Left renal pelvis (tissue), 4 donors: ENCODE data around the gene EBF3. TPM values are rescaled to one million over a fixed set of nuclear protein-coding genes. Genes with fewer than 3 reads are reported as not detected.

Experiments
- DNase-seq, 4 donors: peaks; one replicate each; pipeline ENCODE4 v3.0.0-alpha.2; 2013; ENCODE audit warnings: low read depth in 4 of 4, low spot score in 3 of 4
- polyA plus RNA-seq, 4 donors: library from polyadenylated mRNA; unstranded; fragments of 120-200 nt; gene quantifications; one replicate each; pipeline ENCODE4 v1.2.1, GENCODE V29; 2013; ENCODE audit not compliant: insufficient read length in 4 of 4

The EBF3 gene
- polyA plus RNA-seq, 4 donors = 1.8 to 47.4 (median 3.6) TPM

GRCh38 chr10:129912986-129913695 lies 50.9 kb downstream of the EBF3 start:
- no peak for DNase-seq

- no peak for DNase-seq
Measured at GRCh38 chr10:129912166-129912917, 51.7 kb downstream of the EBF3 start.

- DNase-seq = no peak
Measured at GRCh38 chr10:129911451-129912165, 52.5 kb downstream of the EBF3 start.

- no peak for DNase-seq
Measured at GRCh38 chr10:129910861-129911260, 53.2 kb downstream of the EBF3 start.

GRCh38 chr10:129909531-129910256 lies 54.4 kb downstream of the EBF3 start:
- no peak for DNase-seq

GRCh38 chr10:129909080-129909479 lies 55.0 kb downstream of the EBF3 start:
- no peak for DNase-seq

- DNase-seq = no peak
Measured at GRCh38 chr10:129908406-129908805, 55.7 kb downstream of the EBF3 start.

- no peak for DNase-seq
Measured at GRCh38 chr10:129905553-129905952, 58.5 kb downstream of the EBF3 start.

GRCh38 chr10:129904323-129904722 lies 59.8 kb downstream of the EBF3 start:
- no peak for DNase-seq

- no peak for DNase-seq
Measured at GRCh38 chr10:129901389-129902006, 62.6 kb downstream of the EBF3 start.

GRCh38 chr10:129900825-129901224 lies 63.2 kb downstream of the EBF3 start:
- DNase-seq = no peak

- no peak for DNase-seq
Measured at GRCh38 chr10:129899276-129900130, 64.6 kb downstream of the EBF3 start.

- DNase-seq = no peak
Measured at GRCh38 chr10:129898706-129899268, 65.3 kb downstream of the EBF3 start.

- no peak for DNase-seq
Measured at GRCh38 chr10:129897871-129898626, 66.0 kb downstream of the EBF3 start.

- DNase-seq = no peak
Measured at GRCh38 chr10:129896860-129897200, 67.2 kb downstream of the EBF3 start.

GRCh38 chr10:129896136-129896859 lies 67.8 kb downstream of the EBF3 start:
- no peak for DNase-seq

GRCh38 chr10:129895811-129896135 lies 68.3 kb downstream of the EBF3 start:
- DNase-seq = no peak

- DNase-seq = no peak
Measured at GRCh38 chr10:129894698-129895097, 69.4 kb downstream of the EBF3 start.
